Mucosa of gallbladder (tissue), 1 donor: ENCODE results near the gene SRGAP3. TPM values are rescaled to one million over a fixed set of nuclear protein-coding genes. Genes with fewer than 3 reads are reported as not detected.
A peak's percentile ranks its signal among the peaks of the same experiment; 100 is the strongest.

Source experiments
- DNase-seq: peaks from one replicate; pipeline ENCODE4 v3.0.0-alpha.2; 2020; ENCODE audit warnings: low spot score
- total RNA-seq: library from RNA; stranded (reverse); gene quantifications from one replicate; pipeline ENCODE4 v1.2.1, GENCODE V29; 2021
- donor health status: DM: no; HTN: no; CAD: no.

SRGAP3 gene
- total RNA-seq, 1 donor from 2014 or later, result 7.8 TPM

DNA sequence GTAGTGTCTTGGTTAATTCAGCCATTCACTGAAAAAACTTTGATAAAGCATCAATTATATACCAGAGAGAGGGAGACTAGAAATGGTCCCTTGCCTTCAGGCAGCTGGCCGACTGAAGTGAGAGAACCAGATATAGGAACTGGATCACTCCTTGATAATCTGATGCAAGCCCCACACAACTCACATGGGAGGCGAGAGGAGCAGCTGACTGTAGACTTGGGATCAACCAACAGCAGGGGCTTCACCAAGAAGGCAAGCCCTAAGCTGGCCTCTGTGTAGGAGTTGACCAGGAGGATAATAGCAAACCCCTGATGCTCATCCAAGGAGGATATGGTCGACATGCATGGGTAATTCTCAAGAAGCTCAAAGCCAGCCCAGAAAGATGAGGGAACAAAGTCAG is 133.1 kb downstream of the SRGAP3 start:
- no peak for DNase-seq

- DNase-seq, result no peak
These were observed 134.1 kb downstream of the SRGAP3 start for GRCh38 chr3:9115336-9115735.

- no peak for DNase-seq
These were observed 136.4 kb downstream of the SRGAP3 start for GRCh38 chr3:9113040-9113439.

DNA sequence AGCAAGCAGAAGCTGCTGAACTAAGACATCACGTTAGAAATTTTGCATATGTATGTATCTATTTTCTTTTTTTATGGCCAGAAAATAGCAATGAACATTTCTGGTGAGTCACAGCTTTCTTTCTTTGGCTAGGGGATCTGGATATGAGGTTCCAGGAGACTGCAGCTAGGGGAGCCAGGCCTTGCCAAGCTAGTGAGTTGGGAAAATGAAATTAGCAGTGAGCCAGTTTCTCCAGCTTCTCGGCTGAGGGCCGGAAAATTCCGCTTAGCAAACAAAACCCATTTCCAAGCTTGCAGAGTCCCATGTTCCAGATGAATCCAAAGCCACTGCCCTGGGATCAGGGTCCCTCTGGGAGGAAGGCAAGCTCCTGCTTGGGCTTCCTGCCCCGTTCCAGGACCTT is 137.6 kb downstream of the SRGAP3 start:
- DNase-seq, result peak; percentile 29

DNA sequence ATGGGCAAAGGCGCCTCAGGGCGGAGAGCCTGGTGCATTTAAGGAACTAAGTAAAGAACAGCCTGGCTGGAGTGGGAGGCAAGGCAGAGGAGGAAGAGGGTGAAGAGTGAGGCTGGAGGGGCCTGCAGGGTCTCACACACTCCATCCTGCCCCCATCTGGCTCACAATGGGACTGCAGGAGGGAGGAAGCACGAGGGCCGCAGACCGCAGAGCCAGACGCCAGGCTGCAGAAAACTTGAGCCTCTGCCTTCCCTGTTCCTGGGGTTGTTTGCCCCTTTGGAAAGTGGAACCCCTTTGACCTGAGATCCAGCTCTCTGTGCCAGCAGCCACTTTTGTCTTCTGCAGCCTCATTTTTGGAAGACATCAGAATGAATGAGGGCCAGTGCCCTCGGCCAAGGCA is 138.0 kb downstream of the SRGAP3 start:
- DNase-seq, result no peak

GRCh38 chr3:9110802-9111201 is 138.6 kb downstream of the SRGAP3 start:
- no peak for DNase-seq

- DNase-seq, result no peak
These were observed 139.1 kb downstream of the SRGAP3 start for GRCh38 chr3:9110316-9110715.

GRCh38 chr3:9109568-9109914 is 139.9 kb downstream of the SRGAP3 start:
- no peak for DNase-seq

- DNase-seq, result no peak
These were observed 140.4 kb downstream of the SRGAP3 start for GRCh38 chr3:9108876-9109567.

DNA sequence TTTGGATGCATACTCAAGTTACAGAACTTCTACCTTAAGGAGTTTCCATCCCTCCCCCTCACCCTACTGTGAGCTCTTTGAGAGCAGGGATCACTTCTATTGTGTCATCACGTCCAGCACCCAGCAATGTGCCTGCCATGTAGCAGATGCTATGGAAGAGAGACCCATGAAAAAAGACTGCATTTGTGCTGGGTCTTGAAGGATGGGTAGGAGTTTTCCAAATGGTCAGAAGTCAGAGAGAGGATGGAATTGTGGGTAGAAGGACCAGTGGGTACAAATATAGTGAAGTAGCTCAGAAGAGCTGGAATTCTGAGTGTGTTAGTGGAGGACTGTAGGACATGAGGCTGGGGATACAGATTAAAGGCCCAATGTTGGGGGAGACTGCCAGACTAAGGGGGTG is 141.7 kb downstream of the SRGAP3 start:
- DNase-seq, result no peak

GRCh38 chr3:9105421-9105820 is 144.0 kb downstream of the SRGAP3 start:
- no peak for DNase-seq

GRCh38 chr3:9104121-9104520 is 145.3 kb downstream of the SRGAP3 start:
- no peak for DNase-seq

- DNase-seq, result no peak
These were observed 147.0 kb downstream of the SRGAP3 start for GRCh38 chr3:9102240-9102981.

DNA sequence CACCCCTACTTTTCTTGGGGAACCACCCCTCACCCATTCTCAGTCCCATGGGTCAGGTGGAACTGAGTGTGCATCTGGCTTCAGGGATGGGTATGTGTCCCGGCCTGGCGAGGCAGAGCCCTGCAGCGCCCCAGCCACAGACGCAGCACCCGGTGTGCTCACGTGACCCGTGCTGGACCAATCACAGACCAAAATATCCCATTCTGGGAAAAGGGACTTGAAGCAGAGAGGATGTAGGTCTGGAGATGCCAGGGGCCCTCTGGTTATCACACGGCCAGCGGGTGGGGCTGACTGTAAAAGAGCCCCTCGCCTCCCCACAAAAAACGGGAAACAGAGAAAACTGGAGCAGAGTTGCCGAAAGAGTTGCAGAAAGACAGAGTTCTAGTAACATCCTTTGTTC is 148.2 kb downstream of the SRGAP3 start:
- DNase-seq, result no peak

- DNase-seq, result no peak
These were observed 148.9 kb downstream of the SRGAP3 start for GRCh38 chr3:9100513-9100894.

- DNase-seq, result no peak
These were observed 149.5 kb downstream of the SRGAP3 start for GRCh38 chr3:9099702-9100512.

- no peak for DNase-seq
These were observed 150.4 kb downstream of the SRGAP3 start for GRCh38 chr3:9098716-9099675.

GRCh38 chr3:9097495-9097894 is 152.0 kb downstream of the SRGAP3 start:
- no peak for DNase-seq

DNA sequence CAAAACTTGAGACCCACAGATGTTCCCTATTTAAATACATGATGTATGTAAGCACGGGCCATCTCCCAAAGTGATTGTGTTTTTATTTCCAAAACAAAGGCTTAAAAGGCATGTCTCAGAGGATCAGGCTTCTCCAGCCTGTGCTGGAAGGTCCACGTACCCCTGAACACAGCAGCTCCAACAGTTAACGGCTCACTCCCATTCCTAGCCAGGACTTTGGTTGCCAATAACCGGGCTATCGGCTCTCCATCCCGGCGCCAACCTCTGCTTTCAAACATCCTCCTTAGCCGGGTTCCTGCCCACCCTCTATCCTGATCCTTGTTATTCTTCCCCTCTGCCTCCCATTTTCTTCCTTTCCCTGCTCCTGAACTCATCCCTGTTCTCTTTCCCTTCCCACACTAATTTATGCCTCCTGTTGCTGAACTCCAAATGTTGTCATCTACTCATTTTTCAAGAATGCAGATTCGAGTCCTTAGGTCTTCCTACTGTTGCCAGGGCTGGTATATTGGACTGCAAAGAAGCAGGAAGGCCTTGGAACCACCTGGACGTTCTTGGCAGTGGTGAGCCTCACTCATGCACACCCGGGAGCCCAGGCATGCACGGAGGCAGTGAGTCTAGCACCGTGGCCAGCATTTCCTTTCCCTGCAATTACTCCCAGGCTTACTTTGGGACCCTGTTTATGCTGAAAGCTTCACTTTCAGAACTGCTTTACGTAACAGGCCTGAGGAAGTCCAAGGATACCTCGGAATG is 157.8 kb downstream of the SRGAP3 start:
- DNase-seq, result no peak

- DNase-seq, result peak; percentile 37
These were observed 160.7 kb downstream of the SRGAP3 start for GRCh38 chr3:9088441-9089353.
